ENCODE data around the gene LRRC15. TPM values are rescaled to one million over a fixed set of nuclear protein-coding genes. Genes with fewer than 3 reads are reported as not detected.

Gene LRRC15
- total and polyA plus RNA-seq, 2 experiments from 2014 or later: not detected

GRCh38 chr3:194399874-194400411, 30.4 kb upstream of the LRRC15 start:
- Histone ChIP-seq H2AFZ (no peak overlapping the region), H3K9me3 (ENCODE audit: low read depth) (no peaks in the 10 kb centered on the region), H3K79me2 (no peaks in the 10 kb centered on the region), H3K27me3 (peaks cover 10% of the 10 kb centered on the region), H3K9me2 (replicated peaks; ENCODE audit: insufficient read depth) (no peaks in the 10 kb centered on the region), H3K36me3 (replicated peaks; ENCODE audit: insufficient read depth, low read depth) (no peaks in the 10 kb centered on the region), H3K27ac (no peak overlapping the region), H3K4me1 (ENCODE audit: insufficient read depth) (peaks cover 20% of the 10 kb centered on the region), H3K4me2 (no peak overlapping the region), H4K20me1 (ENCODE audit: insufficient read depth, poor library complexity, severe bottlenecking) (no peaks in the 10 kb centered on the region), H3K4me3 (no peak overlapping the region)
- no peak for DNase-seq (ENCODE audit: low spot score)
- WGBS (ENCODE audit: low lambda C conversion rate, missing lambda C conversion rate): 96% methylated on average over 15 of the region's 15 CpGs
- TF ChIP-seq EZH2 (IDR thresholded peaks at IDR 0.05; ENCODE audit: borderline replicate concordance): no peak
- no peak for TF ChIP-seq CTCF (IDR thresholded peaks at IDR 0.05; ENCODE audit: poor library complexity)
- no peak for TF ChIP-seq EZH2phosphoT487 (IDR thresholded peaks at IDR 0.05; ENCODE audit: low read depth, severe bottlenecking, unreplicated experiment)

- no peaks in the 10 kb centered on the region for H4K20me1 ChIP-seq (ENCODE audit: insufficient read depth, poor library complexity, severe bottlenecking)
- H2AFZ ChIP-seq: no peak within 1 kb of the TSS
- H3K9me2 ChIP-seq (replicated peaks; ENCODE audit: insufficient read depth): no peaks in the 10 kb centered on the region
- H3K27ac ChIP-seq: no peak within 1 kb of the TSS
- H3K9me3 ChIP-seq (ENCODE audit: low read depth): no peaks in the 10 kb centered on the region
- H3K4me2 ChIP-seq: peak within 1 kb of the TSS; percentile 73
- no peaks in the 10 kb centered on the region for H3K36me3 ChIP-seq (replicated peaks; ENCODE audit: insufficient read depth, low read depth)
- peaks cover 20% of the 10 kb centered on the region for H3K4me1 ChIP-seq (ENCODE audit: insufficient read depth)
- H3K27me3 ChIP-seq: peaks cover 10% of the 10 kb centered on the region
- TF ChIP-seq EZH2phosphoT487 (IDR thresholded peaks at IDR 0.05; ENCODE audit: low read depth, severe bottlenecking, unreplicated experiment): no peak
- TF ChIP-seq EZH2 (IDR thresholded peaks at IDR 0.05; ENCODE audit: borderline replicate concordance): no peak
- TF ChIP-seq CTCF (IDR thresholded peaks at IDR 0.05; ENCODE audit: poor library complexity): no peak
- H3K79me2 ChIP-seq: no peaks in the 10 kb centered on the region
- 89% methylated on average over 2 of the region's 2 CpGs for WGBS (ENCODE audit: low lambda C conversion rate, missing lambda C conversion rate)
- H3K4me3 ChIP-seq: no peak within 1 kb of the TSS
- DNase-seq (ENCODE audit: low spot score): no peak
Observed at GRCh38 chr3:194399166-194399565, 29.6 kb upstream of the LRRC15 start, which contains the start of gene GP5. Gene GP5, minus strand, starts transcription at chr3:194399266. Its CDS starts 984 bp downstream, at chr3:194398282.

GRCh38 chr3:194397757-194398312, 28.3 kb upstream of the LRRC15 start:
- DNase-seq (ENCODE audit: low spot score): no peak
- Histone ChIP-seq H3K79me2 (no peaks in the 10 kb centered on the region), H3K4me3 (no peak overlapping the region), H3K9me2 (replicated peaks; ENCODE audit: insufficient read depth) (no peaks in the 10 kb centered on the region), H3K4me2 (peak overlapping the region; percentile 73), H2AFZ (no peak overlapping the region), H4K20me1 (ENCODE audit: insufficient read depth, poor library complexity, severe bottlenecking) (no peaks in the 10 kb centered on the region), H3K36me3 (replicated peaks; ENCODE audit: insufficient read depth, low read depth) (no peaks in the 10 kb centered on the region), H3K27me3 (peaks cover 10% of the 10 kb centered on the region), H3K9me3 (ENCODE audit: low read depth) (no peaks in the 10 kb centered on the region), H3K4me1 (ENCODE audit: insufficient read depth) (peaks cover 20% of the 10 kb centered on the region), H3K27ac (no peak overlapping the region)
- WGBS (ENCODE audit: low lambda C conversion rate, missing lambda C conversion rate): 52% methylated on average over 38 of the region's 38 CpGs
- no peak for TF ChIP-seq EZH2phosphoT487 (IDR thresholded peaks at IDR 0.05; ENCODE audit: low read depth, severe bottlenecking, unreplicated experiment)
- no peak for TF ChIP-seq CTCF (IDR thresholded peaks at IDR 0.05; ENCODE audit: poor library complexity)
- no peak for TF ChIP-seq EZH2 (IDR thresholded peaks at IDR 0.05; ENCODE audit: borderline replicate concordance)

Measured in hepatocyte (in vitro differentiated cells).